Frontal cortex (tissue), 4 donors: ENCODE measurements around the gene REXO1. TPM values are rescaled to one million over a fixed set of nuclear protein-coding genes. Genes with fewer than 3 reads are reported as not detected.
A peak's percentile ranks its signal among the peaks of the same experiment; 100 is the strongest.

Experiments used
- DNase-seq, 2 donors: peaks; one replicate each; pipeline ENCODE4 v3.0.0; 2012; ENCODE audit warnings: low spot score in 2 of 2
- FAIRE-seq: peaks from 2 replicates; lab custom pipeline; 2012; peaks lifted over from hg19 to GRCh38; lab: Jason Lieb, UNC
- total RNA-seq: library from RNA; depleted of rRNA; stranded (reverse); fragments of >200 nt; gene quantifications from one replicate; pipeline ENCODE4 v1.2.3, GENCODE V29; 2014
- donor health status: control.
- donor health status: control.
- donor health status: control.

Gene REXO1
- total RNA-seq, 1 donor from 2014 or later: 5.3 TPM

- no peak for DNase-seq
These were observed 71.6 kb downstream of the REXO1 start for GRCh38 chr19:1776606-1777147.

DNA sequence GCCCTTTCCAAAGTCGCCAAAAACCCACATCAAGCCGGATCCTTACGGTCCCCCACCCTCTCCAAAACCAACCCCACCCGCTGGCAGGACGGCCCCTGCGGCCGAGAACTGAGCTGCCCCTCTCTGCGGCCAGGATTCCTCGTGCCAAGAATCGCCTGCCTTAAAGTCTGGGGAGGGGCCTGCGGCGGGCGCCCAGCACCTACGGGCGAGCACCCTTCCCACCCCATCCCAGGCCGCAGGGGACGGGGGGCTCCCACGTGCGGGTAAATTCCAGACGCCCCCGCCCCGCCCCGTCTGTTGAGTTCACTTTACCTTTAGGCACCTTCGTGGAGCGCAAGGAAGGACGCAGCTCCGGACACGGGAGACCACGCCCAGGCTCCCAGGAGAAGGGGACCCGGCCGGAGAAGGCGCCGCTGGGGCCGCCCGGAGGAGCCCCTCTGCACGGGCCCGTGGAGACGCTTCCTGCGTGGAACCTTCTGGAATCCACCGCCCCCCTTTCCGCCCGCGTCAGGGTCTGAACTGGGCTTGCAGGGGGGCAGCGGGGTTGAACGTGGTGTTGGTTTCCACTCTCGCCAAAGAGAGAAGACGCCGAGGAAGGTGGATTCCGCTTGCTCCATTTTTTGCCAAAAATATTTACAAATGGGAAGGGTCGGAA is 72.2 kb downstream of the REXO1 start:
- DNase-seq (no peak), FAIRE-seq (no peak)

More at GRCh38 chr19:1776606-1777147, 71.6 kb downstream of the REXO1 start:
- FAIRE-seq: no peak

DNA sequence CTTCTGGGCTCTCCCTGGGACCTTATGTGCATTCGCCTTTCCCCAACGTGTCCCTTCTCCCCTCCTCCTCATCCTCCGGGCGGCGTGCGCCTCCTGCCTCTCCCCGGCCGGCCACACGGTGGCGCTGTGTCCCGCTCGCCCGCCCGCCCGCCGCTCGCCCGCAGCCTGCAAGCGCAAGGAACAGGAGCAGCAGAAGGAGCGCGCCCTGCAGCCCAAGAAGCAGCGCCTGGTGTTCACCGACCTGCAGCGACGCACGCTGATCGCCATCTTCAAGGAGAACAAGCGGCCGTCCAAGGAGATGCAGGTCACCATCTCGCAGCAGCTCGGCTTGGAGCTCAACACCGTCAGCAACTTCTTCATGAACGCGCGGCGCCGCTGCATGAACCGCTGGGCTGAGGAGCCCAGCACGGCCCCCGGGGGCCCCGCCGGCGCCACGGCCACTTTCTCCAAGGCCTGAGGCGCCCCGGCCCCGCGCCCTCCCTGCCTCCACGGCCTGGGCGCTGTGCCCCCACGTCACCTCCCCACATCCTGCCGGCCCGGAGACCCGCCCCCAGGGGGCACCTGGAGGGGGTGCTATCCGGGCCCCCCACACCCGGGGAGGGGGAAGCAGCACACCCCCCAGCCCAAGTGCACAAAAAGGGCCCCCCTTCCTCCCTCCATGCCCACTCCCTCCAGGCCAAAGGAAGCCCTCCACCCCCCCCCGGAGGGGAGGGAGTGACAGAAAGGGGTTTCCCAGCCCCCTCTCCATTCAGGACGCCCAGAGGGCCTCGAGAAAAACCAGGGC is 73.1 kb downstream of the REXO1 start:
- DNase-seq: no peak
- FAIRE-seq: no peak

DNA sequence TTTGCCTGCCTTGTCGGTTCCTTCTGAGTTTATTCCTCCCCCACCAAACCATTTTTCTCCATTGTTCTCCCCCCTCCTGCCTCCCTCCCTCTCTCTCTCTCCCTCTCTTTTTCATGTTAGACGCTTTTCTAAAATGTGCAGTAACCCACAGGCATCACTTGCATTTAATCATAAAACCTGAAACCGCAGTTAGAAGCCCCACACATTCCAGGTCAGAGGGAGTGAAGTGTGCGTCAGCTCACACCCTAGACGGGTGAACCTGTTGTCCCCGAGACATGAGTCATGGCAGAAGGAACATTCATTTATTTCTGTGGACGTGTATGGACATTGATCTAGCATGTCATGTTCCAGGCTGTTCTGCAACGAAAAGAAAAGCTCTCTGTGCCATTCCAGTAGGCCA is 75.1 kb downstream of the REXO1 start:
- FAIRE-seq (no peak), DNase-seq (no peak)

DNA sequence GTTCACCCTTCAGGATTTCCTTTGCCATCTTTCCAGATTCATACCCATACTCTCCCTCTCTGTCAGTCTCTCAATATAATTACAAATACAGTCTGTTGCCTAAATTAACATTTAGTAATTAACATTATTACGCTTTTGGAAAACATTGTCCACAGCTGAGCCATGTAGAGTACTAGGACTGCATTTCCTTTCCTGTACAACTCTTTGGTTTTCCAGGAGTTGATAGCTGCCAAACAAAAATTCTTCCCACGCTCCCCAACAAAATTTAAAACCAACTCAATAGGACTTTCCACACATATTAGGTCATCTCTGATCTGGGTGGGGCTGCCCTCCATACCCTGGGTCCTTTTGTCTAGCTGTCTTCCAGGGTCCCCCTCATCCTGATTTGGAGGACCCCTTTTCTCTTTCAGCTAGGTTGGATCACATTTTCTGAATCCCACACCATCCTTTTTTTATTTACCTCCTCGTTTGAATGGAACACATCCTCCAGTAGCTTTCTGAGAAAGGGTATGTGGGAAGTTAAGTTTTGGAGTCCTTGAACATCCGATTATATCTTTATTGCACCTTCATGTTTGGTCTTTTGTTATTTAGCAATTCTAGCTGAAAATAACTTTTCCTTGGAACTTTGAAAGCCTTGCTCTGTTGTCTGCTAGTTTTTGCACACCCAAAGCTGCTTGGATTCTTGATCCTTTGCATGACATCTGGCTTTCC is 77.3 kb downstream of the REXO1 start:
- FAIRE-seq: no peak
- DNase-seq: no peak

DNA sequence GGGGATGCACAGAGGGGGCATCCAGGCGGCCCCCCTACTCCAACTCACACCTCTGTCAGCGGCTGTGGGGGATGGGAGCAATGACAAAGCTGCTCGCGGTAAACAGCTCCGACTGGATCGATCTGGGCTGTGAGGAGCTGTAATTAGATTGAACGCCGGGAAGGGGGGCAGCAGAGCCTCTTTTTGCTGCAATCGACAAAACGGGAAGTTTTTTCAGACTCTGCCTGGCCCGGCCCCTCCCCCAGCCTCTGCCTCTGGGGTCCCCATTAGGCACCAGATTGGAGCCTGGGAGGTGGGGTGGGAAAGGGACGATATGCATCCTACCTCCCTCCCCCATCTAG is 78.7 kb downstream of the REXO1 start:
- no peak for FAIRE-seq

GRCh38 chr19:1768918-1769644 is 79.2 kb downstream of the REXO1 start:
- FAIRE-seq: no peak
- DNase-seq: no peak

More for the DNA sequence above, 78.7 kb downstream of the REXO1 start:
- no peak for DNase-seq

DNA sequence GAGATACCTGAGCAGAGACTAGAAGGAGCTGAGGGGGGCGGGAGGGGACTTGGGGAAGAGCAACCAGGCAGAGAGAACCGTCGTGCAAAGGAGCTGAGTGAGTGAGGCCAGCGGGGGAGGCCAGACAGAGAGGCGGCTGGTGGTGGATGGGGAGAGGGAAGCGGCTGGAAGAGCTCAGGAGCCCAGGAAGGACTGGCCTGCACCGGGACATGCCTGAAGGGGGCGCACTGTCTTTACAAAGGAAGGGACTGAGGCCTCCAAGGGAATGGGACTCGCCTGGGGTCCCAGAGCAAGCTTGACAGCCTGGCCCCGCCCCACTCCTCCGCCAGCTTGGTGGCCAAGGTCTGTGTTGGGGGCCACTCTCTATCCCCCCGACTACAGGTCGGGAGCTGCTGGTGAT is 80.0 kb downstream of the REXO1 start:
- DNase-seq: no peak
- FAIRE-seq: no peak

- DNase-seq: peak; percentile 81 to 88
These were observed 80.8 kb downstream of the REXO1 start for GRCh38 chr19:1767464-1767933.

GRCh38 chr19:1766800-1767352 is 81.4 kb downstream of the REXO1 start:
- FAIRE-seq (no peak), DNase-seq (no peak)

More at GRCh38 chr19:1767464-1767933, 80.8 kb downstream of the REXO1 start:
- FAIRE-seq: no peak

- no peak for FAIRE-seq
These were observed 82.1 kb downstream of the REXO1 start for GRCh38 chr19:1765904-1766799.

More at GRCh38 chr19:1765904-1766799, 82.1 kb downstream of the REXO1 start:
- no peak for DNase-seq

Other genes with a start within 250 kb of the REXO1 start
- 65.6 TPM for gene UQCR11, start 243.0 kb downstream of the REXO1 start, total RNA-seq
- 16.7 TPM for gene TCF3, start 195.9 kb downstream of the REXO1 start, total RNA-seq
- not detected for gene ONECUT3, start 95.0 kb downstream of the REXO1 start, total RNA-seq
- not detected for gene ATP8B3, start 36.2 kb downstream of the REXO1 start, total RNA-seq
- gene KLF16, start 15.1 kb upstream of the REXO1 start, total RNA-seq: 2.9 TPM
- gene ABHD17A, start 37.0 kb upstream of the REXO1 start, total RNA-seq: 42.0 TPM
- 1.2 TPM for gene ADAT3, start 56.9 kb upstream of the REXO1 start, total RNA-seq
- gene SCAMP4, start 56.9 kb upstream of the REXO1 start, total RNA-seq: 11.4 TPM
- gene CSNK1G2, start 92.7 kb upstream of the REXO1 start, total RNA-seq: 41.6 TPM
- gene BTBD2, start 167.2 kb upstream of the REXO1 start, total RNA-seq: 41.2 TPM
- 18.3 TPM for gene MKNK2, start 202.8 kb upstream of the REXO1 start, total RNA-seq
- gene MOB3A, start 247.8 kb upstream of the REXO1 start, total RNA-seq: 9.4 TPM
- gene IZUMO4, start 248.4 kb upstream of the REXO1 start, total RNA-seq: 2.9 TPM